Subcutaneous adipose tissue (tissue), 4 donors: ENCODE measurements around the gene PYGL. TPM values are rescaled to one million over a fixed set of nuclear protein-coding genes. Genes with fewer than 3 reads are reported as not detected.

Experiments used
- CTCF ChIP-seq: fragments of 450-650 bp; IDR thresholded peaks from one replicate; pipeline ENCODE4 v1.5.1; 2016; ENCODE audit warnings: low read depth, mild to moderate bottlenecking, control low read depth, antibody characterized with exemption, moderate library complexity
- total RNA-seq, 4 donors: library from RNA; depleted of rRNA; stranded (reverse); fragments of >200 nt; gene quantifications; one replicate each; pipeline ENCODE4 v1.1.0, GENCODE V29; 2016

The PYGL gene
- total RNA-seq, 4 donors from 2014 or later, result 102 to 201 (median 147) TPM

- no peak for TF ChIP-seq CTCF
Measured at GRCh38 chr14:50860478-50861086, 83.7 kb downstream of the PYGL start.

- TF ChIP-seq CTCF, result no peak
Measured at GRCh38 chr14:50859296-50859624, 85.0 kb downstream of the PYGL start.

GRCh38 chr14:50856660-50857059 lies 87.6 kb downstream of the PYGL start:
- TF ChIP-seq CTCF, result no peak

- TF ChIP-seq CTCF, result no peak
Measured at GRCh38 chr14:50855558-50855957, 88.7 kb downstream of the PYGL start.

Other genes with a start within 250 kb of the PYGL start
- gene NIN, start 113.3 kb downstream of the PYGL start, total RNA-seq, result 10 to 100 TPM; 33.2 to 44.0 (median 40.6) TPM
- not detected for gene ABHD12B, start 72.4 kb downstream of the PYGL start, total RNA-seq
- 1 to 10 TPM in 3 of 4 donors, under 1 TPM in 1; 0.33 to 6.3 (median 3.0) TPM for gene TRIM9, start 150.6 kb upstream of the PYGL start, total RNA-seq